ENCODE results near the gene AMOTL2.

AMOTL2 gene

GRCh38 chr3:134374105-134374790 is at the start of gene AMOTL2:
Gene AMOTL2, minus strand, starts transcription at chr3:134374447. Its CDS starts 3,014 bp downstream, at chr3:134371433.
- DNase-seq (ENCODE audit: low read depth), result no peak

DNA sequence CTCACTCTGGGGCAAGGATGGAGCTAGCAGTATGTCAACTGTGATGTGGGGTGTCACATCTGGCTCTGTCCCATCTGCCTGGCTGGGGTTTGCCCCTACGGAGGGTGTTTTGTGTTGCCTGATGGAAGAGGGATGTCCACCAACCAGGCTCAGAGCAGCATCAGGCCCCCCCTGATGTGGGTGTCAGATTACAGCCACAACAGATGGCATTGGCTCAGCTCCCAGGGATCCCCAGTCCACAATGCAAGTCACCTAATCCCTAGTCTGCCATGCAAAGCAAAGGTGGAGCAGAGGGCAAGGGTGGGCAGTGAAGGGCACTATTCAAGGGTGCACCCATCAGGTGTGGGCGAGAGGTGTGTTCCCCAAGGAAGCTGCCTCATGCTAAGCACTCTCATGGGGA is 48.9 kb upstream of the AMOTL2 start:
- DNase-seq (ENCODE audit: low read depth), result no peak

- DNase-seq (ENCODE audit: low read depth), result no peak
Measured at GRCh38 chr3:134419960-134420321, 45.7 kb upstream of the AMOTL2 start.

DNA sequence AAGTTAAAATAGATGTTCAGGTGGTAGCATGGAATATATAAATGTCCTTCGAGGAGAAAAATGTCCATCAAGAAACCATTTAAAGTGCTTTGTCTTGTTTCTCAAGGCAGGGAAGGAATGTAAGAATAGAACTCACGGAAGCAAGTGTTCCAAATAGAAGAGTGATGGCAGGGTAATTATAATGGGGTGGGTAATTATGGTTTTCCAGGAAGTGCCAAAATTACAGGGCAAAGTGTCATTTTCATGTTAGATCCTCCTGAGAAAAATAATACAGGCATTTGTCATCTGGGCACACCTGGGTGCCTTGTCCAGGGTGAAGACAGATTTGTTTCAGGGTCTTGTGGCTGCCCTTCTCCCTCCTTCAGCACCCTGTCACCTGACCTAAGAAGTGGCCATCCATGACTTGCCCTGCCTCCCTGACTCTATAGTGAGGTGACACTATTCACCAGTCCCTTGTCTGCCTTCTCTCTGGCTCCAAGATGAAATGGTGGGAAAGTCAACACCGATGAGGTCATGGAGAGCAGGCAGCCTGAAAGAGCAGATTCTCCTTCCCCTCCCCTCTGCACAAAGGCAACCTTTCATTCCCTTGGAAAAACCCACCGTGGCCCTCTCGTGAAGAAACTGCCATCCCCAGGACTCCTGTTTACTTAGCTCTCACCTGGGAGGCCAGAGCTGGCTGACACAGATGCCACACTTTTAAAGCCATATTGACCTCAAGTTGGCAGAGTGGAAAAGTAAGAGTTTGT is 45.1 kb upstream of the AMOTL2 start:
- DNase-seq (ENCODE audit: low read depth), result no peak

GRCh38 chr3:134409041-134409440 is 34.8 kb upstream of the AMOTL2 start:
- DNase-seq (ENCODE audit: low read depth), result no peak

DNA sequence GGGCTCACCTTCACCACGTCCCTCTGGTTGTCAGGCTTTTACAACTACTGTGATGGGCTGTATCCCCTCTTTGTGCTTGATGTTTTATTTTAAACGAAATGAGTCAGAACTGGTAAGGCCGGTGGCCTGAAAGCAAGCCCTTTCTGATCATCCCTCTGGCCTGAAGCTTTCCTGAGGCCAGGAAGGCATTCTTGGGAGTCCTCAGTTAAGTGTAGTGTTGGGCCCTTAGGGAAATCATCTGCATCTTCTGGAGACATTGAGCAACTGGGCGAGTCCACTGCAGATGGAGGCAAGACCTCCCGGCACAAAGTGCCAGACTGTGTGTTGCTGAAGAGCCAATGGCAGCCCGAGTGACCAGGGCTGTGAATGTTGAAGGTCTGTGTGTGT is 33.0 kb upstream of the AMOTL2 start:
- no peak for DNase-seq (ENCODE audit: low read depth)

DNA sequence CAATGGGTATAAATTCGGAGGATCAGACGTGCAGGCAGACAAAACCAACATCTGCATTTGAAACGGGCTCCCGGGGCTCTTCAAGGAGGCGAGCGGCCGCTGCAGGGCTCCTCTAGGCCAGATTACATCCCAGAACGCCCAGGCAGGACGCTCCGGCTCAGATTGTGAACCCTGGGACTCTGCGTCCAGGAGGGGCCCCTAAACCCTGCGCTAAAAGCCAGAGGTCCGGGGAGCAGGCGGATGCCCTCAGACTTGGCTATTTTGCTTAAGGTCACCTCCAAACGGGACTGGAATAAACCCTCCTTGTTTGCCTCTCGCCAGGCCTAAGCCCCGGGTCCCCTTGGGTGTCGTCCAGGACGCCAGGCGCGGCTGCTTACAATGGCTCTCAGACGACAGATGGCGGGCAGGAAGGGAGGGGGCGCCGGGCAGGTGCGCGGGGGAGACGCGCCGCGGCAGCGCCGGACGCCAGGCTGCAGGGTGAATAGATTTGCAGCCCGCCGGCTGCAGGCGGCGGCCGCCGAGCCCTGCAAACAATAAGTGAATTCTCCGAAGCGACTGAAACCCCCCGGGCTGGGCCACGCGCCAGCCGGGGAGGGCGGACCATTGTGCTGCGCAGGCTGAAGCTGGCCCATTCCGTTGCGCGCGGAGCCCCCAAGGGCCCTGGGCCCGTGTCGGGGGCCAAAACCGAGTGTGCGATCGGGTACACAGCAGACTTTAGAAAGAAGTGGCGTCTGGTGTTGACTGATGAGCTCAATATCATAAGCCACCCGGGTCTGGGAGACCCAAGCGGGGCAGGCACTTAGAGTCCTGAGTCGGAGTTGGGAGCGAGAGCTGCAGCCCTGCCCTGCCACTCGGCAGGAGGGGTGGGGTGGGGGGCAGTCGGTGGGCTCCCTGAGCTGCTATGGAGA is 32.3 kb upstream of the AMOTL2 start:
- no peak for DNase-seq (ENCODE audit: low read depth)

DNA sequence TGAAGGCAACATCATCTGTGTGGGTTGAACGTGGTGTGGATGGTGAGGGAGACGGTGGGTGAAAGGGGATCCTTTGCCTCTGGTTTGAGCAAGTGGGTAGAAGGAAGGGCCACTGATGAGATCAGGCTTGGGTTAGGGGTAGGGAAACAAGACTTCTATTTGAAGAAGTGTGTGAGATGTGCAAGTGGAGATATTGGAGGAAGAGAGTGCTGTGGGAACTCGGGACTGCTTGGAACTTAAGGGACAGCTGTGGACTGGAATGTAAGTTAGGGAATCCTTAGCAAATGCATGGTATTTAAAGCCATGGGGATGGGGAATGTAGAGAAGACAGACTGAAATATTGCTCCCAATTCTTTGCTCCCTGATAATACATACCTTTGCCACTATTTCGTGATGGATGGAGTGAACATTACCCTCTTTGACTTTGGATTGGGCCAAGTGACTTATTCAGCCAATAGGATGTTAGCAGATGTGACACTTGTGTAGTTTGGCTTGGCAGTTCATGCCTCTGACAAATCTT is 30.2 kb upstream of the AMOTL2 start:
- no peak for DNase-seq (ENCODE audit: low read depth)

GRCh38 chr3:134397755-134398154 is 23.5 kb upstream of the AMOTL2 start:
- DNase-seq (ENCODE audit: low read depth), result no peak

DNA sequence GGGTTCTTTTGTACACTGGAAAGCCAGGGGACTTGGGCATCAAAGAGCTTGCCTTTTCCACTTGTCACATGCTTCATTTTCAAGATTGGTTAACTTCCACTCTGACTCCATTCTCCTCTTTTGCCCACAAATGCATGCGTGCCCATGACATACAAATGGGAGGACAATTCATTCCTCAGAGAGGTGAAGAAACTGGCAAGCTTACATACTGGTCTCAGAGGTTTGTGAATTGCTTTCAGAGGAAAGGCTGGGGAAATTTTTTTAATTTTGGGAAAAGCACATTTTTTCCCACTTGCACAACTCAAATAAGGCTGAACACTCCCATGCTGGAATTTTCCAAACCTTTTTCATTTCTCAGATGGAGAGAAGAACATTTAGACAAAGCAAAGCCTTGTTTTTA is 20.9 kb upstream of the AMOTL2 start:
- DNase-seq (ENCODE audit: low read depth), result no peak

DNA sequence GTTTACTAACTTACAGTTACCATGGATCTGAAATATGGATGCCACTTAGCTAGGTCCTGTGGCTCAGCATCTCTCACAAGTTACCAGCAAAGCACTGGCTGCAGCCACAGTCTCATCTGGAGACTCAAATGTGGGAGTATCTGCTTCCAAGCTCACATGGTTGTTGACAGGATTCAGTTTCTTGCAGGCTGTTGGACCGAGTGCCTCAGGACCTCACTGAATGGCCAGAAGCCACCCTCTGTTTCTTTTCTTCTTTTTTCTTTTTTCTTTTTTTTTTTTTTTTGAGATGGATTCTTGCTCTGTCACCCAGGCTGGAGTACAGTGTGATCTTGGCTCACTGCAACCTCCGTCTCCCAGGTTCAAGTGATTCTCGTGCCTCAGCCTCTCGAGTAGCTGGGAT is 20.1 kb upstream of the AMOTL2 start:
- DNase-seq (ENCODE audit: low read depth), result no peak

GRCh38 chr3:134393074-134393473 is 18.8 kb upstream of the AMOTL2 start:
- DNase-seq (ENCODE audit: low read depth), result no peak

DNA sequence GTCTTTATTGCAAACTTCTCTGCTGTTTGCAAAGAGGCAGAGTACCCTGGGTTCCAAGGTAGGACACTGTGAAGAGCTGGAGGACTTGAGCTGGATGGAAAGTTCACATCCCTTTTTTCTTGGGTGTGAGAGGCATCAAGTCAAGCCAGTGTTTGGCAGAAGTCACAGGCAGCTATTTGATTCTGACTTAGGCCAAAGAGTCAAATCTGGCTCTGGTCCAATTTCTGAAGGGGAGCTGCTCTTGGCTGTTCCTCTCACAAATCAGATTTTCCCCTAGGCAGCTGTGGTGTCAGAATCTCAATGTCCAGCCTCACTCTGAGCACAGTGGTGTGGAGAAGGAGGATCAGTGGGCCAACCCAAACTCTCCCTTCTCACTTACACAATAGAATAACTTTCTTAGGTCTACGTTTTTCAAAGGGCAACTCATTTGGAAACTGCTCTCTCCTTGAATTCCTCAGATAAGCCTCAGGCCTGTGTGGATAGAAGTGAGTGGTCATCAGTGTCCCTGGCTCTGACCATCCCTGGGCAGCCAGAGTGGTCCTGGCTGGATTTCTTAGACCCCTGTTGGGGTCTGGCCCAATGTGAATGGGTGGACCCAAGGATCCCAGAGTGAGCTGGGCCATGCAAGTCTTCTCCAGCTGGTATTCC is 18.2 kb upstream of the AMOTL2 start:
- DNase-seq (ENCODE audit: low read depth), result no peak

GRCh38 chr3:134389865-134390264 is 15.6 kb upstream of the AMOTL2 start:
- no peak for DNase-seq (ENCODE audit: low read depth)

- DNase-seq (ENCODE audit: low read depth), result no peak
Measured at GRCh38 chr3:134388788-134389485, 14.7 kb upstream of the AMOTL2 start.

DNA sequence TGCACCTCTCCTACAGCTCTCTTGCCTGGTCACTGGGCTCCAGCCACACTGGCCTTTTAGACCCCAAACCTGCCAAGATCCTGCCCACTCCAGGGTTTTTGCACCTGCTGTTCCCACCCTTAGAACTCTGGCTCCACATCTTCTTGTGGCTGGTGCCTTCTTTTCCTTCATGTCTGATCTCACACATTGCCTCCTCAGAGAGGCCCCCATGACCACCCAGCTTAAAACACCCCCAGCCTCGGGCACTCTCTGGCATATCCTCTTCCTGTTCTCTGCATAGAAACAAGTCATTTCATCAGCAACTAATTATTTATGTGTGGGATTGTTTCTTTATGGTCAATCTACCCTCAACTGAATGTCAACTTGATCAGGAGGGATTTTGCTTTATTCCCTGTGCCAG is 14.0 kb upstream of the AMOTL2 start:
- no peak for DNase-seq (ENCODE audit: low read depth)

DNA sequence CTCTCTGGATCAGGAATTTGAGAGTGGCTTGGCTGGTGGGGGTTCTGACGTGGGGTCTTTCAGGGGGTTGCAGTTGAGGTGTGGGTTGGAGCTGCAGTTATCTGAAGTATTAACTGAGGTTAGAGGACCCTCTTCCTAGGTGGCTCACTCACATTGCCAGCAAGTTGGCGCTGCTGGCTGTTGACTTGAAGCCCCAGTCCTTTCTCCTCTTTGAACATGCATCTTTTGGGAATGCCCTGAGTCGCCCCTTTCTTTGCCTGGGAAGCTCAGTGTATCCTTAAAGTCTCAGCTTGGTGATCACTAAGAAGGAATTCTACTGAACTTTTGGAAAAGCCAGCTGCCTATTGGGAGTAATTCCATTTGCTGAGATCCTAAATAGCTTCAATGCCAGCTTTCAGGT is 13.0 kb upstream of the AMOTL2 start:
- DNase-seq (ENCODE audit: low read depth), result no peak

DNA sequence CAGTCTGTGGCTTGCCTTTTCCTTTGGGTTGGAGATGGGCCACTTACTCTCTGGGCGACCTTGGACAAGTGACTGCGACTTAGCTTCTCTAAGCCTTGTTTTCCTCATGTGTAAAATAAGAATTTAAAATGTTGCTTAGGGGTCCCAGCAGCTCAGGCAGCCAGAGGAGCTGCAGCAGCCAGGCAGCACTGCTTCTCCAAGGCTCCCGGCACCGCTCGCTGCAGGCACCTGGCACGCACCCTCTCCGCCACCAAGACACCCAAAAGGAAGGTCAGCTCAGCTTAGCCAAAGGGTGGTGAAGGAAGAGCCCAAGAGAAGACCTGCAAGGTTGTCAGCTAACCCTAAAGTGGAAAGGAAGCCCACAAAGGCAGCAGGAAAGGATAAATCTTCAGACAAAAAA is 10.7 kb upstream of the AMOTL2 start:
- DNase-seq (ENCODE audit: low read depth), result no peak

- DNase-seq (ENCODE audit: low read depth), result no peak
Measured at GRCh38 chr3:134381831-134382442, 7.7 kb upstream of the AMOTL2 start.

GRCh38 chr3:134381076-134381475 is 6.8 kb upstream of the AMOTL2 start:
- DNase-seq (ENCODE audit: low read depth), result no peak

DNA sequence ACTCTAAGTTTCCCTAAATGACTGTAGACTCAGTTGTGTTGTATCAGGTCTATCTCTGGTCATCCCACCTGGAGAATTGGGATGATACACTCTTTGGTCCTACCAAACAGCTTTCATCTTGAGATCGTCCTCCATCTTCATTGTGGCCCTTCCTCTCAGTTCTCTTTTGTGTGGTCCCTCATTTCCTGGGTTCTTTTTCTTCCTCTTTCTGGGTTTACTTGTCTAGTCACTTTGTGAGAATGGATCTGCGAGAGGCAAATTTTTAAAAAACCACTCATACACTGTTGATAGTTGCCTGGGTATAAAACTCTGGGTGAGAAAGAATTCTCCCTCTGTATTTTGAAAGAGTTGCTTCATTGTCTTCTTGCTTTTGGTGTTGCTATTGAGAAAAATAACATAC is 6.0 kb upstream of the AMOTL2 start:
- DNase-seq (ENCODE audit: low read depth), result no peak

Data from activated T-cell treated with anti-CD3 and anti-CD28 coated beads for 1 hour (primary cell).